Measurements from ENCODE around the gene FAM120B.
A peak's percentile ranks its signal among the peaks of the same experiment; 100 is the strongest.
"Not testable (repeated sequence)": the region's sequence is repeated elsewhere in the genome, so short reads cannot be mapped to it uniquely, and the experiment has no call there.

The FAM120B gene

GRCh38 chr6:170345662-170346061 lies 39.1 kb downstream of the FAM120B start:
- peak overlapping the region in 2 of 11 experiments; percentile 67 to 78; a peak in 2 of 22 replicates for H3K4me2 ChIP-seq
- peaks cover 13 to 40% (median 27%) of the 10 kb centered on the region in 11 experiments; a peak in 16 of 22 replicates for H4K20me1 ChIP-seq

DNA sequence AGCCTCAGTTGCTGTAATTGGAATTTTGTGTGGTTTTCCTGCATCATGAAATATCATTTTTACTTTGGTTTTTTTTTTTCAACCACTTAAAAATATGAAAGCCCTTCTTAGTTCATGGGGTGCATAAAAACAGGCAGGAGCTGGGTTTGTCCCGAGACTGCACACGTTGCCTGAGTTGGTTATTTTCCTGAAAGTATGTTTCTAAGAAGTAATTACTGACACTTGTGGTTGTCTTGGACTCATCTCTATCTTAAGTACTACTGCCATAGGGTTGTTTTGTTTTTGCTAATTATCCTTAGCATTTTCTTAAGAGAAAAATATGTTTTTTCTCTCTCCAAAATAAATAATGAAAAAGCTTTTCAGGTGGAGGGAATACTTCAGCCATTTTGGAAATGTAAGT lies 40.1 kb downstream of the FAM120B start:
- TF ChIP-seq Cebpa-rat (IDR thresholded peaks at IDR 0.05) = no peak
- Histone ChIP-seq H4K20me1 (peaks cover 6 to 30% (median 17%) of the 10 kb centered on the region in 11 experiments; a peak in 16 of 22 replicates), H3K4me2 (no peak overlapping the region), H3K36me3 (peaks cover 66 to 99% (median 85%) of the 10 kb centered on the region in 11 experiments), H3K9ac (no peak overlapping the region), H3K4me1 (peaks cover 6 to 24% (median 10%) of the 10 kb centered on the region in 10 experiments; a peak in 16 of 20 replicates), H3K9me3 (replicated peaks in 1 of 11) (peaks cover 28 to 40% (median 33%) of the 10 kb centered on the region in 11 experiments), H3K4me3 (no peak overlapping the region), H3K27me3 (no peaks in the 10 kb centered on the region), H3K27ac (no peak overlapping the region)

More at GRCh38 chr6:170345662-170346061, 39.1 kb downstream of the FAM120B start:
- no peak overlapping the region for H3K9ac ChIP-seq
- no peak overlapping the region for H3K27ac ChIP-seq
- TF ChIP-seq Cebpa-rat (IDR thresholded peaks at IDR 0.05) = no peak
- no peak overlapping the region for H3K4me3 ChIP-seq
- H3K9me3 ChIP-seq (replicated peaks in 1 of 11) = peaks cover 18 to 30% (median 23%) of the 10 kb centered on the region in 11 experiments
- H3K27me3 ChIP-seq = no peaks in the 10 kb centered on the region
- H3K4me1 ChIP-seq = peaks cover 6 to 24% (median 10%) of the 10 kb centered on the region in 10 experiments; a peak in 16 of 20 replicates
- H3K36me3 ChIP-seq = peaks cover 66 to 99% (median 85%) of the 10 kb centered on the region in 11 experiments

GRCh38 chr6:170347091-170347490 lies 40.5 kb downstream of the FAM120B start:
- Histone ChIP-seq H3K4me1 (peaks cover 6 to 24% (median 10%) of the 10 kb centered on the region in 10 experiments; a peak in 16 of 20 replicates), H3K36me3 (peaks cover 67 to 99% (median 83%) of the 10 kb centered on the region in 11 experiments), H3K9ac (no peak overlapping the region), H4K20me1 (peaks cover 5 to 26% (median 16%) of the 10 kb centered on the region in 11 experiments; a peak in 14 of 22 replicates), H3K27me3 (no peaks in the 10 kb centered on the region), H3K27ac (no peak overlapping the region), H3K4me2 (no peak overlapping the region), H3K4me3 (no peak overlapping the region), H3K9me3 (replicated peaks in 1 of 11) (peaks cover 32 to 45% (median 37%) of the 10 kb centered on the region in 11 experiments)
- TF ChIP-seq Cebpa-rat (IDR thresholded peaks at IDR 0.05) = no peak

GRCh38 chr6:170347975-170348374 lies 41.4 kb downstream of the FAM120B start:
- peaks cover 41 to 54% (median 46%) of the 10 kb centered on the region in 11 experiments for H3K9me3 ChIP-seq (replicated peaks in 1 of 11)
- peaks cover 63 to 99% (median 81%) of the 10 kb centered on the region in 11 experiments for H3K36me3 ChIP-seq
- H3K4me2 ChIP-seq = no peak overlapping the region
- no peak overlapping the region for H3K27ac ChIP-seq
- no peak overlapping the region for H3K9ac ChIP-seq
- no peak overlapping the region for H3K4me3 ChIP-seq
- no peaks in the 10 kb centered on the region for H3K27me3 ChIP-seq
- peaks cover 6 to 24% (median 10%) of the 10 kb centered on the region in 10 experiments; a peak in 16 of 20 replicates for H3K4me1 ChIP-seq
- TF ChIP-seq Cebpa-rat (IDR thresholded peaks at IDR 0.05) = no peak
- H4K20me1 ChIP-seq = peaks cover 0 to 18% (median 10%) of the 10 kb centered on the region in 11 experiments; a peak in 10 of 22 replicates

- peak overlapping the region in 2 of 10 experiments; percentile 4 to 14; a peak in 1 of 20 replicates for H3K4me3 ChIP-seq
- H4K20me1 ChIP-seq, H3K27ac ChIP-seq, H3K4me1 ChIP-seq, H3K27me3 ChIP-seq, H3K9ac ChIP-seq, H3K4me2 ChIP-seq: not testable (repeated sequence)
- peaks cover 55 to 96% (median 76%) of the 10 kb centered on the region in 11 experiments for H3K36me3 ChIP-seq
- peaks cover 52 to 70% (median 62%) of the 10 kb centered on the region in 11 experiments for H3K9me3 ChIP-seq (replicated peaks in 1 of 11)
Measured at GRCh38 chr6:170351456-170351855, 44.9 kb downstream of the FAM120B start.

- H3K27ac ChIP-seq = not testable (repeated sequence)
- peaks cover 65 to 96% (median 81%) of the 10 kb centered on the region in 11 experiments for H3K36me3 ChIP-seq
Measured at GRCh38 chr6:170355190-170355589, 48.6 kb downstream of the FAM120B start.

DNA sequence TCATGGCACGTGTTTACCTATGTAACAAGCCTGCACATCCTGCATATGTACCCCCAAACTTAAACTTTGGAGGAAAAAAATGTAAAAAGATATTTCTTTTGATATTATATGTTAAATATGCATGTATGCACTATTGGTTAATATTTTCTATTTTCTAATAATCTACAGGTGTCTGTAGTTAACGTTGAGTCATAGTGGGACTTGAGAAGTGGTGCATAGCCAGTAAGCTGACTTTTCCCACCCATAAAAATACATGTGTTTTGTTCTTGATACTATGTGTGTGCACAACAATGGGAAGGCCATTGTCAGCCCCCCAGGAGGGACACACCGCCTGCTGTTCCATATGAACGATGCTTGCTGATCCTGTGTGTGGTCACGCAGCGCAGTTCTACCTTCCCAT lies 49.1 kb downstream of the FAM120B start:
- no peaks in the 10 kb centered on the region for H3K27me3 ChIP-seq
- H4K20me1 ChIP-seq = peaks cover 0 to 38% (median 26%) of the 10 kb centered on the region in 11 experiments; a peak in 13 of 22 replicates
- no peaks in the 10 kb centered on the region for H3K4me1 ChIP-seq
- peaks cover 34 to 44% (median 39%) of the 10 kb centered on the region in 11 experiments for H3K9me3 ChIP-seq (replicated peaks in 1 of 11)
- no peak overlapping the region for H3K27ac ChIP-seq
- H3K9ac ChIP-seq = no peak overlapping the region
- no peak overlapping the region for H3K4me3 ChIP-seq
- peaks cover 65 to 96% (median 81%) of the 10 kb centered on the region in 11 experiments for H3K36me3 ChIP-seq
- no peak overlapping the region for H3K4me2 ChIP-seq
- TF ChIP-seq Cebpa-rat (IDR thresholded peaks at IDR 0.05) = no peak

More at GRCh38 chr6:170355190-170355589, 48.6 kb downstream of the FAM120B start:
- H3K9me3 ChIP-seq (replicated peaks in 1 of 11) = peaks cover 39 to 48% (median 44%) of the 10 kb centered on the region in 11 experiments
- not testable (repeated sequence) for H3K4me3 ChIP-seq, H3K9ac ChIP-seq, H3K27me3 ChIP-seq, H3K4me1 ChIP-seq, H3K4me2 ChIP-seq
- peaks cover 0 to 33% (median 26%) of the 10 kb centered on the region in 11 experiments; a peak in 13 of 22 replicates for H4K20me1 ChIP-seq

GRCh38 chr6:170357812-170358211 lies 51.3 kb downstream of the FAM120B start:
- Histone ChIP-seq H3K4me3 (no peak overlapping the region), H3K9me3 (replicated peaks in 1 of 11) (peaks cover 12 to 22% (median 17%) of the 10 kb centered on the region in 11 experiments; a peak in 21 of 22 replicates), H3K4me2 (no peak overlapping the region), H3K4me1 (no peaks in the 10 kb centered on the region), H3K27ac (no peak overlapping the region), H4K20me1 (peaks cover 0 to 45% (median 26%) of the 10 kb centered on the region in 11 experiments; a peak in 14 of 22 replicates), H3K36me3 (peaks cover 61 to 93% (median 78%) of the 10 kb centered on the region in 11 experiments), H3K9ac (no peak overlapping the region), H3K27me3 (no peaks in the 10 kb centered on the region)
- TF ChIP-seq Cebpa-rat (IDR thresholded peaks at IDR 0.05) = no peak

DNA sequence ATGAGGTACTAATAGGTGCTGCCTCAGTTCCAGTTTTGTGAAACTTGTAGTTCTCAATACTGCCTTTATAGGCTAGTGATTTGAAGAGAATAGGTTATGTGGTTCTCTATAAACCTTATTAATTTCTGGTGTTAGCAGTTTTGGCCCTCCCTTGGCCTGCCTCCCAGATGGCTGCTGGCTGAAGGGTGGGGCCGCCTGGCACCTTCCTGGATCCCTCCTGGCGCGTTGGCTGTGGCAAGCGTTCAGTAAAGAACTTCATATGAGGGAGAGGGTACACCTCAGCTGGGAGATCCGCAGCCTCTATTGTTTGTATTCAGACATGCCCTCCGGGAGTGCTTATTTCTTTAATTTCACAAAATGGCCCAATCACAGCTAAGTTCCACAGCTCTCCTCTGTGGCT lies 51.9 kb downstream of the FAM120B start:
- Histone ChIP-seq H3K9ac (no peak overlapping the region), H3K27ac (no peak overlapping the region), H3K4me1 (no peaks in the 10 kb centered on the region), H3K27me3 (no peaks in the 10 kb centered on the region), H3K4me3 (no peak overlapping the region), H3K36me3 (peaks cover 61 to 95% (median 84%) of the 10 kb centered on the region in 11 experiments), H3K4me2 (no peak overlapping the region), H4K20me1 (peaks cover 0 to 45% (median 26%) of the 10 kb centered on the region in 11 experiments; a peak in 14 of 22 replicates), H3K9me3 (replicated peaks in 1 of 11) (peaks cover 6 to 15% (median 10%) of the 10 kb centered on the region in 11 experiments; a peak in 19 of 22 replicates)
- no peak for TF ChIP-seq Cebpa-rat (IDR thresholded peaks at IDR 0.05)
